Natural killer cell treated with Interleukin-12 subunit alpha and Interleukin-12 subunit beta and Interleukin-15 and Interleukin-18, amount 100 ng/mL, for 72 hours (primary cell): ENCODE data around the gene EBNA1BP2. TPM values are rescaled to one million over a fixed set of nuclear protein-coding genes. Genes with fewer than 3 reads are reported as not detected.
A peak's percentile ranks its signal among the peaks of the same experiment; 100 is the strongest.

ENCODE experiments used
- ATAC-seq, 2 donors: fragments of 150-1000 bp; cut with Tn5 transposase in 1 of 2; sonication (Bioruptor Pico), chemical (Tn5 transposase) in 1 of 2; 2 replicates each; pipeline ENCODE4 v1.10.0; 2021
- DNase-seq: peaks from one replicate; pipeline ENCODE4 v3.0.0; 2022; ENCODE audit warnings: low spot score
- H3K27ac Mint-ChIP-seq, 2 donors: 1 replicate in 1 of 2; 2 replicates in 1 of 2; pipeline ENCODE4 v1.8.0; 2022; ENCODE audit warnings: mixed read lengths in 2 of 2, mild to moderate bottlenecking in 1 of 2, moderate library complexity in 1 of 2
- H3K27me3 Mint-ChIP-seq, 2 donors: 1 replicate in 1 of 2; 2 replicates in 1 of 2; pipeline ENCODE4 v1.8.0; 2022; ENCODE audit warnings: mixed read lengths in 2 of 2
- H3K36me3 Mint-ChIP-seq: one replicate; pipeline ENCODE4 v1.8.0; 2022; ENCODE audit warnings: mixed read lengths
- H3K4me1 Mint-ChIP-seq, 2 donors: 1 replicate in 1 of 2; 2 replicates in 1 of 2; pipeline ENCODE4 v1.8.0; 2022; ENCODE audit warnings: low read depth in 2 of 2, mixed read lengths in 2 of 2, mild to moderate bottlenecking in 1 of 2
- H3K4me3 Mint-ChIP-seq: one replicate; pipeline ENCODE4 v1.8.0; 2022; ENCODE audit warnings: mixed read lengths
- H3K9me3 Mint-ChIP-seq: 2 replicates; pipeline ENCODE4 v1.8.0; 2022; ENCODE audit warnings: mixed read lengths
- total RNA-seq, 2 donors: library from RNA; stranded (reverse); gene quantifications; one replicate each; pipeline ENCODE4 v1.2.3, GENCODE V29; 2022

EBNA1BP2 gene
- total RNA-seq, 2 donors from 2014 or later, result 76.4 to 152 TPM

DNA sequence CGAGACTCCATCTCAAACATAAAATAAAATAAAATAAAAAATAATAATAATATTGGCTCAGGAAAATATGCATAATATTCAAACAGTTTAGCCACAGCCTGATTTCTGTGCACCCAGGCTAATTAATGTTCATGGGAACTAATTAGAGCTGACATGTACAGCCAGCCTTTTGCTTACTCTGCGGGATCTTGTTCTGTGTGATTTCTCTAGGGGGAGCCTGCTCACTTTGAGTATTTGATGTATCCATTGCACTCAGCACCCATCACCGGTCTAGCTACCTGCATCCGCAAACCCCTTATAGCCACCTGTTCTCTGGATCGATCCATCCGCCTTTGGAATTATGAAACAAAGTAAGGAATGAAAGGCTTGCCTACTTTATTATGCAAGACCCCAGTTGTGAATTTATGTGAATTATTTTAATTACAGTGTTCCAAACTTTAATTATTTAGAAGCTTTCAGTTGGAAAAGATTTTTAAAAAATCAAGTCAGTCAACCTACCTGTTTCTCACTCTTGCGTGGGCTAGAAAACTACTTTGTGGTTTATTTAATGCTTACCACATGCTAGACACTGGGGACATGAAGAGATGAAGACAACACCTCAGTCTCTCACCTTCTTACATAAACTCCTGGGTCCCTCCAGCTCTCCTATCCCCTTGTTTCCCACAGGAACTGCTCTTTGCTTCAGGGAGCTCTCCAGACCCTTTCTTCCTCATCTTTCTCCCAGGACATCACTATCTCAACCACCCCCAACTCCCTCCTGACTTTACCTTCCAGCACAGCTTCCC is 25.4 kb upstream of the EBNA1BP2 start:
- Mint-ChIP-seq H3K9me3 (no peaks in the 10 kb centered on the region), H3K4me3 (no peak overlapping the region), H3K36me3 (peaks cover 7% of the 10 kb centered on the region), H3K27me3 (peaks cover 15 to 24% of the 10 kb centered on the region in 2 donors), H3K4me1 (no peaks in the 10 kb centered on the region), H3K27ac (no peak overlapping the region)
- DNase-seq, result no peak
- no peak for ATAC-seq

GRCh38 chr1:43194509-43194908 is 22.4 kb upstream of the EBNA1BP2 start:
- no peak overlapping the region for H3K27ac Mint-ChIP-seq
- H3K36me3 Mint-ChIP-seq, result peaks cover 13% of the 10 kb centered on the region
- H3K4me3 Mint-ChIP-seq, result no peak overlapping the region
- H3K27me3 Mint-ChIP-seq, result peaks cover 20 to 45% of the 10 kb centered on the region in 2 donors
- no peak for ATAC-seq
- no peaks in the 10 kb centered on the region for H3K4me1 Mint-ChIP-seq
- DNase-seq, result no peak
- H3K9me3 Mint-ChIP-seq, result no peaks in the 10 kb centered on the region

DNA sequence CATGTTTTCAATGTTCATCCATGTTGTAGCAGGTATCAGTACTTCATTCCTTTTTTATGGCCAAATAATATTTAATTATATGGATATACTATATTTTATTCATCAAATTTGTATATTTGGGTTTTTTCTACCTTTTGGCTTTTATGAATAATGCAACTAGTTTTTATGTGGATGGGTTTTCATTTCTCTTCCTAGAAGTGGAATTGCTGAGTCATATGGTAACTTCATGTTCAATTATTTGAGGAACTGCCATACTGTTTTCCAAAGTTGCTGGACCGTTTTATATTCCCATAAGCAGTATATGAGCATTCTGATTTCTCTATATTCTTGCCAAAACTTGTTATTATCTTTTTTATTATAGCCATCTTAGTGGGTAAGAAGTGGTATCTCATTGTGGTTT is 16.0 kb upstream of the EBNA1BP2 start:
- Mint-ChIP-seq H3K27me3 (peaks cover 20 to 39% of the 10 kb centered on the region in 2 donors), H3K4me1 (no peaks in the 10 kb centered on the region), H3K9me3 (no peaks in the 10 kb centered on the region), H3K36me3 (peaks cover 6% of the 10 kb centered on the region), H3K4me3 (no peak overlapping the region), H3K27ac (no peak overlapping the region)
- no peak for DNase-seq
- ATAC-seq, result no peak

GRCh38 chr1:43184995-43185394 is 12.9 kb upstream of the EBNA1BP2 start:
- ATAC-seq (no peak), DNase-seq (no peak)
- no peaks in the 10 kb centered on the region for H3K36me3 Mint-ChIP-seq
- no peaks in the 10 kb centered on the region for H3K4me1 Mint-ChIP-seq
- no peaks in the 10 kb centered on the region for H3K9me3 Mint-ChIP-seq
- H3K27ac Mint-ChIP-seq, result no peak overlapping the region
- H3K4me3 Mint-ChIP-seq, result no peak overlapping the region
- peaks cover 17 to 22% of the 10 kb centered on the region in 2 donors for H3K27me3 Mint-ChIP-seq

DNA sequence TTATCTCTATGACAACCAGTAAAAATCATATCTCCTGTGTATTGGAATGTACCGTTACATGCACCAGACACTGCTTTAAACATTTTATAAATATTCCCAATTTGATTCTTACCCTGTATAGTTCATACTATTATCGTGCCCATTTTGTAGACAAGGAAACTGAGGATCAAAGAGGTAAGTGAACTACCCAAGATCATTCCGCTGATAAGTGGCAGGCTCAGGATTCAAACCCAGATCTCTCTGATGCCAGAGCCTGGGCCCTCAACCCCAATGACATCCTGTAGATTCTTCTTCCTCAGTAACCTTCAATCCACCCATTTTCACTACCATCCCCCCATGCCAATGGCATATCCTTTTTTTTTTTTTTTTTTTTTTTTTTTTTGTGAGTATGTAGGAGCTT is 12.3 kb upstream of the EBNA1BP2 start:
- no peaks in the 10 kb centered on the region for H3K9me3 Mint-ChIP-seq
- no peaks in the 10 kb centered on the region for H3K36me3 Mint-ChIP-seq
- no peak overlapping the region for H3K27ac Mint-ChIP-seq
- no peak overlapping the region for H3K4me3 Mint-ChIP-seq
- H3K4me1 Mint-ChIP-seq, result no peaks in the 10 kb centered on the region
- peaks cover 14 to 17% of the 10 kb centered on the region in 2 donors for H3K27me3 Mint-ChIP-seq
- ATAC-seq (no peak), DNase-seq (no peak)

DNA sequence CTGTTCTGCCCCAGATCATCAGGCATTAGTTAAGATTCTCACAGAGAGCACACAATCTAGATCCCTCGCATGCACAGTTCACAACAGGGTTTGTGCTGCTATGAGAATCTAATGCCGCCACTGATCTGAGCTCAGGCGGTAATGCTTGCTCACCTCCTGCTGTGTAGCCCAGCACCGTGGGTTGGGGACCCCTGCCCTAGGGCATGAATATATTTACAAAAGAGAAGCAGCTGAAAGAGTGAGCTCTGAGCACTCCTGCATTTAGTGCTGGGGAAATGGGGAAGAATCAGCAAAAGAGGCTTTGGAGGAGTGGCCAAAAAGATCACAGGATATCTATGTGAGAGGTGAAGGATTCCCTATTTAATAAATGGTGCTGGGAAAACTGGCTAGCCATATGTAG is 5.6 kb upstream of the EBNA1BP2 start:
- H3K27ac Mint-ChIP-seq, result no peak overlapping the region
- DNase-seq (no peak), ATAC-seq (no peak)
- no peaks in the 10 kb centered on the region for H3K4me1 Mint-ChIP-seq
- H3K9me3 Mint-ChIP-seq, result no peaks in the 10 kb centered on the region
- H3K4me3 Mint-ChIP-seq, result no peak overlapping the region
- no peaks in the 10 kb centered on the region for H3K36me3 Mint-ChIP-seq
- peaks cover 26 to 33% of the 10 kb centered on the region in 2 donors for H3K27me3 Mint-ChIP-seq

DNA sequence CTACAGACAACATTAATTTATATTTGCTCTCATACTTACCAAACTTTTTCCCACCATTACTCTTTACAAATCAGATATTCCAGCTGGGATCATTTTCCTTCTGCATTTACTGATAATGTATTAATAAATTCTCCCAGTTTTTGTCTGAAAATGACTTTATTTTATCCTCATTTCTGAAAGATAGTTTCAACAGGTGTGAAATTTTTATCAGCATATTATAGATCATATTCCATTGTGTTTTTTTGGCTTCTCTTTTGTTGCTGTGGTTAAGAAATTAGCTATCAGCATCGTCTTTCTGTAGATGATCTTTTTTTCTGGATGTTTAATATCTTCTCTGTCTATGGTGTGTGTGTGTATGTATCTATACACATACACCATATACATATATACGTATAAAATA is 2.8 kb upstream of the EBNA1BP2 start:
- H3K9me3 Mint-ChIP-seq, result no peaks in the 10 kb centered on the region
- H3K36me3 Mint-ChIP-seq, result peaks cover 6% of the 10 kb centered on the region
- no peak overlapping the region for H3K4me3 Mint-ChIP-seq
- peaks cover 17 to 22% of the 10 kb centered on the region in 2 donors for H3K4me1 Mint-ChIP-seq
- H3K27me3 Mint-ChIP-seq, result peaks cover 26 to 33% of the 10 kb centered on the region in 2 donors
- ATAC-seq (no peak), DNase-seq (no peak)
- no peak overlapping the region for H3K27ac Mint-ChIP-seq

- ATAC-seq (peak; percentile 97 to 98), DNase-seq (peak; percentile 86)
- peak overlapping the region; percentile 89 to 91 for H3K27ac Mint-ChIP-seq
- peaks cover 20 to 23% of the 10 kb centered on the region in 2 donors for H3K4me1 Mint-ChIP-seq
- H3K9me3 Mint-ChIP-seq, result no peaks in the 10 kb centered on the region
- peaks cover 20% of the 10 kb centered on the region for H3K36me3 Mint-ChIP-seq
- H3K27me3 Mint-ChIP-seq, result peaks cover 21 to 27% of the 10 kb centered on the region in 2 donors
- peak overlapping the region; percentile 100 for H3K4me3 Mint-ChIP-seq
These were observed 460 bp upstream of the EBNA1BP2 start for GRCh38 chr1:43172527-43172972.

GRCh38 chr1:43171312-43171875 is 696 bp downstream of the EBNA1BP2 start:
- H3K36me3 Mint-ChIP-seq, result peaks cover 30% of the 10 kb centered on the region
- peak overlapping the region; percentile 100 for H3K4me3 Mint-ChIP-seq
- peaks cover 20 to 23% of the 10 kb centered on the region in 2 donors for H3K4me1 Mint-ChIP-seq
- peak overlapping the region; percentile 89 to 91 for H3K27ac Mint-ChIP-seq
- H3K9me3 Mint-ChIP-seq, result no peaks in the 10 kb centered on the region
- peaks cover 11 to 16% of the 10 kb centered on the region in 2 donors for H3K27me3 Mint-ChIP-seq
- ATAC-seq (no peak), DNase-seq (no peak)

GRCh38 chr1:43165765-43166164 is 6.3 kb downstream of the EBNA1BP2 start:
- ATAC-seq (no peak), DNase-seq (no peak)
- H3K36me3 Mint-ChIP-seq, result peaks cover 44% of the 10 kb centered on the region
- H3K27me3 Mint-ChIP-seq, result no peaks in the 10 kb centered on the region
- no peak overlapping the region for H3K4me3 Mint-ChIP-seq
- no peak overlapping the region for H3K27ac Mint-ChIP-seq
- peaks cover 8 to 9% of the 10 kb centered on the region in 2 donors for H3K4me1 Mint-ChIP-seq
- no peaks in the 10 kb centered on the region for H3K9me3 Mint-ChIP-seq

DNA sequence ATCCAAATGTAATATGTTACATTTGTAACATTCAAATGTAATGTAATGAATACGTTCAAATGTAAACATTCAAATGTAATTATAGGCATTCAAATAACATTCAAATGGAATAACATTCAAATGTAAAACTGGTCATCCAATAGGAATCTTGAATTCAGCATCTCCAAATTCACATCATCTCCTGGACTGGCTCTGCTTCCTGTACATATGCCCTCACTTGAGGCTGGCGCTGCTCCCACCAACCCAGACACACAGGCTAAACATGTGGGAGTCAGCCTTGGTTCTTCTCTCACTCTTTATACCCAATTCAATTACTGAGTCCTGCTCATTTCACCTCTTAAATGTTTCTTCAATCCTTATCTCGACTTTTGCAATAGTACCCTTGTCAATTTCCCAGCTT is 6.9 kb downstream of the EBNA1BP2 start:
- Mint-ChIP-seq H3K36me3 (peaks cover 44% of the 10 kb centered on the region), H3K4me3 (no peak overlapping the region), H3K4me1 (peaks cover 3 to 4% of the 10 kb centered on the region in 2 donors), H3K9me3 (no peaks in the 10 kb centered on the region), H3K27me3 (no peaks in the 10 kb centered on the region), H3K27ac (no peak overlapping the region)
- DNase-seq (no peak), ATAC-seq (no peak)

GRCh38 chr1:43156026-43156425 is 16.1 kb downstream of the EBNA1BP2 start:
- H3K9me3 Mint-ChIP-seq, result no peaks in the 10 kb centered on the region
- H3K27ac Mint-ChIP-seq, result no peak overlapping the region
- no peaks in the 10 kb centered on the region for H3K36me3 Mint-ChIP-seq
- no peak for DNase-seq
- H3K4me3 Mint-ChIP-seq, result no peak overlapping the region
- peaks cover 18 to 32% of the 10 kb centered on the region in 2 donors for H3K27me3 Mint-ChIP-seq
- ATAC-seq, result no peak
- H3K4me1 Mint-ChIP-seq, result no peaks in the 10 kb centered on the region

DNA sequence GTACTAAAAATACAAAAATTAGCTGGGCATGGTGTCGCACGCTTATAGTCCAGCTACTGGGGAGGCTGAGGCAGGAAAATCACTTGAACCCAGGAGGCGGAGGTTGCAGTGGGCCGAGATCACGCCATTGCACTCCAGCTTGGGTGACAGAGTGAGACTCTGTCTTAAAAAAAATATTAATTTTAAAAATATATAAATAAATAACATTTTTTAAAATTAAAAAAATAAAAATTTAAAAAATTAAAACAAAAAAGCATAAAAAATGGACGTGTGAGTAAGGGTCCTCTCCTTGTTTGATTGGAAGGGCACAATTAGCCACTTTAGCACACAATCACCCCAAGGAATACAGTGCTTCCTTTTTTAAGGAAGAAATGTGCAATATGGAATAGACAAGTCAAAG is 18.6 kb downstream of the EBNA1BP2 start:
- ATAC-seq (no peak), DNase-seq (no peak)
- peaks cover 36 to 57% of the 10 kb centered on the region in 2 donors for H3K27me3 Mint-ChIP-seq
- peaks cover 0 to 7% of the 10 kb centered on the region in 2 donors for H3K4me1 Mint-ChIP-seq
- no peaks in the 10 kb centered on the region for H3K36me3 Mint-ChIP-seq
- no peak overlapping the region for H3K27ac Mint-ChIP-seq
- H3K4me3 Mint-ChIP-seq, result no peak overlapping the region
- no peaks in the 10 kb centered on the region for H3K9me3 Mint-ChIP-seq

DNA sequence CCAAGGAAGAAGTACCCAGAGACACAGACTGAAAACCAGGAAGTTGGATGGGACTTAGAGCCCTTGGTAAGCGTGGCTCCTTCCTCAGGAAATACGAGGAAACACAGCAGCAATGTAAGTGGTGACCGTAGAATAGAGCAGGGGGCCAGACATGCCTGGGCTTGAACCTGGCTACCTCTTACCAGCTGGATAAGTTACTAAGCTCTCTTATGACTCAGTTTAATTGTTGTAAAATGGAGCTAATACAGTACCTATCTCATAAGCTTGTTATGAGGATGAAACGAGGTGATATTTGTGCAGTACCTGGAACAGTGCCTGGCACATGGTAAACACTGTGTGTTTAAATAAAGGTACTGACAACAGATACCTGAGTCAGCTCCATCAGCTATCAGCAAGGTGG is 19.2 kb downstream of the EBNA1BP2 start:
- Mint-ChIP-seq H3K4me3 (no peak overlapping the region), H3K36me3 (no peaks in the 10 kb centered on the region), H3K4me1 (peaks cover 0 to 7% of the 10 kb centered on the region in 2 donors), H3K27me3 (peaks cover 38 to 60% of the 10 kb centered on the region in 2 donors), H3K9me3 (no peaks in the 10 kb centered on the region), H3K27ac (no peak overlapping the region)
- DNase-seq (no peak), ATAC-seq (no peak)
